Thoracic aorta (tissue), 2 donors: ENCODE data around the gene PTGES3. TPM values are rescaled to one million over a fixed set of nuclear protein-coding genes. Genes with fewer than 3 reads are reported as not detected.

ENCODE experiments used
- ATAC-seq: fragments of 150-250 bp; one replicate; pipeline ENCODE4 v1.8.0; 2017; ENCODE audit warnings: low read depth; ENCODE audit not compliant: insufficient number of reproducible peaks, low FRiP score
- DNase-seq: peaks from one replicate; pipeline ENCODE4 v3.0.0-alpha.2; 2020; ENCODE audit warnings: low spot score
- H3K27ac ChIP-seq, 2 donors: fragments of 200-600 bp; sonication (generic); 1 replicate in 1 of 2; 2 replicates in 1 of 2; pipeline ENCODE4 v1.5.1; 2016; ENCODE audit warnings: mild to moderate bottlenecking in 2 of 2, moderate library complexity in 2 of 2
- H3K27me3 ChIP-seq: fragments of 200-600 bp; sonication (generic); replicated peaks from 2 replicates; pipeline ENCODE4 v1.6.0; 2016; ENCODE audit warnings: mild to moderate bottlenecking; ENCODE audit not compliant: insufficient read depth
- H3K36me3 ChIP-seq: fragments of 200-600 bp; sonication (generic); one replicate; pipeline ENCODE4 v1.5.1; 2016
- H3K4me1 ChIP-seq, 2 donors: fragments of 200-600 bp; sonication (generic); 1 replicate in 1 of 2; 2 replicates in 1 of 2; pipeline versions ENCODE4 v1.5.1 to v1.6.0; 2016; ENCODE audit warnings: low read depth in 2 of 2, mild to moderate bottlenecking in 1 of 2; ENCODE audit not compliant: control insufficient read depth in 1 of 2
- H3K4me3 ChIP-seq: fragments of 200-600 bp; sonication (generic); 2 replicates; pipeline ENCODE4 v1.5.1; 2016; ENCODE audit warnings: mild to moderate bottlenecking
- H3K9me3 ChIP-seq: fragments of 200-600 bp; sonication (generic); 2 replicates; pipeline ENCODE4 v1.5.1; 2016
- total RNA-seq, 2 donors: library from RNA; depleted of rRNA; stranded (reverse); fragments of >200 nt; gene quantifications; one replicate each; pipeline versions ENCODE4 v1.1.0 to v1.2.3, GENCODE V29; 2016
- TF ChIP-seq, protein P1 (sequence below): fragments of 200-600 bp; sonication (generic); IDR thresholded peaks from one replicate; pipeline ENCODE4 v1.5.1; 2019; ENCODE audit warnings: antibody characterized with exemption

The PTGES3 gene
- total RNA-seq, 2 donors from 2014 or later: 70.4 to 97.6 TPM

DNA sequence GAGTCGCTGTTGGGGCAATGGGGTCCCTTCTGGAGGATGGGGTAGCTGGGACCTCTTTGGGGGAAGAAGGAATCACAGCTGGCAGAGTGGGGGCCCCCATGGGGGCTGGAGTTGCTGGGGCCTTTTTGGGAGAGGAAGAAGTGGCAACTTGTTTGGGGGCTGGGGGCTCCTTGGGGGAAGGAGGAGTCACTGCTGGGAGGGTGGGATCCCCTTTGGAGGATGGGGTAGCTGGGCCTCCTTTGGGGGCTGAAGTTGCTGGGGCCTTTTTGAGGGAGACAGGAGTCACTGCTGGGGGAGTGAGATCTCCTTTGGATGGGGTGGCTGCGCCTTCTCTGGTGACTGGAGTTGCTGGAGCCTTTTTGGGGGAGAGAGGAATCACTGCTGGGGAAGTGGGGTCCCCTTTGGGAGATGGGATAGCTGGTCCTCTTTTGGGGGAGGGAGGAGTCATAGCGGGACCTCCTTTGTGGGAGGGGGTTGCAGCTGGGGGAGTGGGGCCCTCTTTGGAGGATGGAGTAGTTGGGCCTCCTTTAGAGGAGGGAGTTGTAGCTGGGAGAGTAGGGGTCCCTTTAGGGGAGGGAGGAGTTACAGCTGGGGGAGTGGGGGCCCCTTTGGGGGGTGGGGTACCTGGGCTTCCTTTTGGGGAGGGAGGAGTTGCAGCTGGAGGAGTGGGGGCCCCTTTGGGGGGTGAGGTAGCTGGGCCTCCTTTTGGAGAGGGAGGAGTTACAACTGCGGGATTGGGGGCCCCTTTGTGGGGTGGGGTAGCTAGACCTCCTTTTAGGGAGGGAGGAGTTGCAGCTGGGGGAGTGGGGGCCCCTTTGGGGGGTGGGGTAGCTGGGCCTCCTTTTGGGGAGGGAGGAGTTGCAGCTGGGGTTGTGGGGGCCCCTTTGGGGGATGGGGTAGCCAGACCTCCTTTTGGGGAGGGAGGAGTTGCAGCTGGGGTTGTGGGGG, 29.1 kb upstream of the PTGES3 start:
- Histone ChIP-seq H3K27ac (no peak overlapping the region), H3K9me3 (no peaks in the 10 kb centered on the region), H3K4me1 (peaks cover 28 to 33% of the 10 kb centered on the region in 2 donors), H3K4me3 (no peak overlapping the region), H3K27me3 (no peaks in the 10 kb centered on the region), H3K36me3 (peaks cover 48% of the 10 kb centered on the region)
- ATAC-seq (no peak), DNase-seq (no peak)
- TF ChIP-seq, protein P1, sequence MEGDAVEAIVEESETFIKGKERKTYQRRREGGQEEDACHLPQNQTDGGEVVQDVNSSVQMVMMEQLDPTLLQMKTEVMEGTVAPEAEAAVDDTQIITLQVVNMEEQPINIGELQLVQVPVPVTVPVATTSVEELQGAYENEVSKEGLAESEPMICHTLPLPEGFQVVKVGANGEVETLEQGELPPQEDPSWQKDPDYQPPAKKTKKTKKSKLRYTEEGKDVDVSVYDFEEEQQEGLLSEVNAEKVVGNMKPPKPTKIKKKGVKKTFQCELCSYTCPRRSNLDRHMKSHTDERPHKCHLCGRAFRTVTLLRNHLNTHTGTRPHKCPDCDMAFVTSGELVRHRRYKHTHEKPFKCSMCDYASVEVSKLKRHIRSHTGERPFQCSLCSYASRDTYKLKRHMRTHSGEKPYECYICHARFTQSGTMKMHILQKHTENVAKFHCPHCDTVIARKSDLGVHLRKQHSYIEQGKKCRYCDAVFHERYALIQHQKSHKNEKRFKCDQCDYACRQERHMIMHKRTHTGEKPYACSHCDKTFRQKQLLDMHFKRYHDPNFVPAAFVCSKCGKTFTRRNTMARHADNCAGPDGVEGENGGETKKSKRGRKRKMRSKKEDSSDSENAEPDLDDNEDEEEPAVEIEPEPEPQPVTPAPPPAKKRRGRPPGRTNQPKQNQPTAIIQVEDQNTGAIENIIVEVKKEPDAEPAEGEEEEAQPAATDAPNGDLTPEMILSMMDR: no peak

DNA sequence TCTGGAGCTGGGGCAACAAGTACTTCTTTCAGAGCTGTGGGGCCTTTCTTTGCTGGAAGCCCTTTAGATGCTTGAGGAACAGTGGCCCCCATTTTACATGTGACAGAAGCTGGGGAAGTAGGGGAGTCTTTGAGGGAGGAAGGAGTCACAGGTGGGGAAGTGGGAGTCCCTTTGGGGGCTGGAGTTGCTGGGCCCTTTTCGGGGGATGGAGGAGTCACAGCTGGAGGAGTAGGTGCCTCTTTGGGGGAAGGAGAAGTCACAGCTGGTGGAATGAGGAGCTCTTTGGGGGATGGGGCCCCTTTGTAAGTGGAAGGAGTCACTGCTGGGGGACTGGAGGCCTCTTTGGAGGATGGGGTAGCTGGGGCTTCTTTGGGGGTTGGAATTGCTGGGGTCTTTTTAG, 28.4 kb upstream of the PTGES3 start:
- TF ChIP-seq, protein P1: no peak
- no peak overlapping the region for H3K27ac ChIP-seq
- no peaks in the 10 kb centered on the region for H3K9me3 ChIP-seq
- peaks cover 20 to 25% of the 10 kb centered on the region in 2 donors for H3K4me1 ChIP-seq
- H3K4me3 ChIP-seq: no peak overlapping the region
- DNase-seq: no peak
- H3K27me3 ChIP-seq: no peaks in the 10 kb centered on the region
- no peak for ATAC-seq
- peaks cover 48% of the 10 kb centered on the region for H3K36me3 ChIP-seq

GRCh38 chr12:56715798-56716197, 27.7 kb upstream of the PTGES3 start:
- Histone ChIP-seq H3K36me3 (peaks cover 48% of the 10 kb centered on the region), H3K4me1 (peaks cover 15 to 19% of the 10 kb centered on the region in 2 donors), H3K4me3 (no peak overlapping the region), H3K27me3 (no peaks in the 10 kb centered on the region), H3K9me3 (no peaks in the 10 kb centered on the region), H3K27ac (no peak overlapping the region)
- TF ChIP-seq, protein P1: no peak
- DNase-seq (no peak), ATAC-seq (no peak)

DNA sequence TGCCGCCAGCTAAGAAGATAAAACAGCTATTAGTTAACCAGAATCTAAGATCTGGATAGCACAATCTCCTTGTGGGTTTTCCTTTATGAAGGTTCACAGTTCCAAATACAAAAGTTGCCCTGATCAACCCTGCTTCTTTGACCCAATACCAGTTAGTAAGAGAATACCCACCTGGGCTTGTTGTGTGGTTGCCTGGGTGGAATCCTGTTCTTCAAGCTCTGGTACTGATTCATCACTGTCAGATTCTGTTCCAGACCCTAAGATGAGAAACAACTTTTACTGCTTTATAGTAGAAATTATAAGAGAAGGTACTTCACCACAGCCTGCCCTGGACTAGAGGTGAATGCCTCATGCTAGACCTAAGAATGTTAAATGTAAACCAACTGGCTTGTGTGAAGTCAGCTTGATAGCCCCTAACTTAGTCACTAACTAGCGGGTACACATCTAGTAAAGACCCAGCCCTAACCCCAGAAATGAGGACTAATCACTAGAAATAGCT, 26.4 kb upstream of the PTGES3 start:
- Histone ChIP-seq H3K4me3 (no peak overlapping the region), H3K36me3 (peaks cover 41% of the 10 kb centered on the region), H3K9me3 (no peaks in the 10 kb centered on the region), H3K27me3 (no peaks in the 10 kb centered on the region), H3K27ac (no peak overlapping the region), H3K4me1 (peaks cover 9 to 13% of the 10 kb centered on the region in 2 donors)
- ATAC-seq (no peak), DNase-seq (no peak)
- TF ChIP-seq, protein P1: no peak

DNA sequence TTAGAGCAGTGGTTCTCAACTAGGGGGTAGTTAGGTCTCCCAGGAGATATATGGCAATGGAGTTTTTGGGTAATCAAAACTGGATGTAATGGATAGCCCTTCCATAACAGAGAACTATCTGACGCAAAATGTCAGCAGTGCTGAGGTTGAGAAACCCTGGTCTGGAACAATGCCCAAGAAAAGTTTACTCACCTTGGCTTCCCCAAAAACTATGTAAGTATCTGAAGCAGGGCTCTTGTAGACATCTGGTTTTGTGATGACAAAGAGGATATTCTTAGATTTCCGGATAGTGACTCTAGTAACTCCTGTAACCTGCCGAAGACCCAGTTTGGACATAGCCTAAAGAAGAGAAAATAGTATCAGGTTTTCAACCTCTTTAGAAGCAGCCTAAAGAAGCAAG, 25.3 kb upstream of the PTGES3 start:
- DNase-seq (no peak), ATAC-seq (no peak)
- Histone ChIP-seq H3K4me3 (no peak overlapping the region), H3K27me3 (no peaks in the 10 kb centered on the region), H3K4me1 (peaks cover 8 to 9% of the 10 kb centered on the region in 2 donors), H3K36me3 (peaks cover 35% of the 10 kb centered on the region), H3K27ac (no peak overlapping the region), H3K9me3 (no peaks in the 10 kb centered on the region)
- TF ChIP-seq, protein P1: no peak
